GM12878 (cell line): ENCODE results near the gene SP6. TPM values are rescaled to one million over a fixed set of nuclear protein-coding genes. Genes with fewer than 3 reads are reported as not detected.

Source experiments
- ATAC-seq: fragments of 200-7000 bp; cut with Tn5 transposase; 3 replicates; pipeline ENCODE4 v1.9.1; 2020; ENCODE audit warnings: mild to moderate bottlenecking, moderate library complexity
- BruUV-seq: library from RNA; stranded (reverse); fragments of 400-500 nt; replicated peaks from 2 replicates; lab custom pipeline; 2021; lab: Mats Ljungman, UMichigan
- CTCF ChIA-PET: fragments of 300-600 bp; sonication (Branson Sonifier 250); formaldehyde crosslinking; extraction: SDS; loops from one replicate; lab custom pipeline; 2021; ENCODE audit warnings: inconsistent platforms; lab: Yijun Ruan, JAX
- POLR2A ChIA-PET: fragments of 350-600 bp; formaldehyde crosslinking; extraction: SDS; loops from one replicate; lab custom pipeline; 2021; ENCODE audit warnings: inconsistent platforms; lab: Charles Lee
- RAD21 ChIA-PET: fragments of 300-600 bp; sonication (Branson Sonifier 250); formaldehyde crosslinking; loops from one replicate; lab custom pipeline; 2023; ENCODE audit warnings: antibody characterized with exemption; ENCODE audit not compliant: unreplicated experiment; lab: Charles Lee
- SMC1A ChIA-PET: fragments of 300-600 bp; sonication (Branson Sonifier 250); formaldehyde crosslinking; loops from one replicate; lab custom pipeline; 2023; ENCODE audit not compliant: unreplicated experiment, uncharacterized antibody; lab: Charles Lee
- DNase-seq: peaks from one replicate; pipeline ENCODE4 v3.0.0-alpha.2; 2011; ENCODE audit warnings: low read depth, low spot score
- FAIRE-seq: peaks from 3 replicates; lab custom pipeline; 2011; peaks lifted over from hg19 to GRCh38; lab: Jason Lieb, UNC
- H2AFZ ChIP-seq: 2 replicates; pipeline ENCODE4 v1.6.0; 2011; ENCODE audit warnings: low read depth, low read length, control low read depth; ENCODE audit not compliant: control insufficient read depth
- H3K27ac ChIP-seq: 2 replicates; pipeline ENCODE4 v1.5.1; 2011; ENCODE audit warnings: control low read depth; ENCODE audit not compliant: control insufficient read depth, insufficient read depth
- H3K27me3 ChIP-seq, 2 experiments: replicated peaks in 1 of 2; 2 replicates each; pipeline versions ENCODE4 v1.6.0 to v1.6.1; 2011; ENCODE audit warnings: low read length in 1 of 2; ENCODE audit not compliant: control insufficient read depth in 2 of 2, insufficient read depth in 2 of 2
- H3K36me3 ChIP-seq, 2 experiments: 2 replicates each; pipeline ENCODE4 v1.5.1; 2011; ENCODE audit warnings: low read length in 1 of 2; ENCODE audit not compliant: control insufficient read depth in 2 of 2, insufficient read depth in 2 of 2
- H3K4me1 ChIP-seq: 2 replicates; pipeline ENCODE4 v1.6.1; 2011; ENCODE audit warnings: mild to moderate bottlenecking, low read length, moderate library complexity, mixed read lengths; ENCODE audit not compliant: control insufficient read depth, insufficient read depth
- H3K4me2 ChIP-seq: 2 replicates; pipeline ENCODE4 v1.6.0; 2011; ENCODE audit warnings: control low read depth; ENCODE audit not compliant: control insufficient read depth, insufficient read depth
- H3K4me3 ChIP-seq: fragments of 200-600 bp; sonication (generic); 2 replicates; pipeline ENCODE4 v1.5.1; 2016
- H3K79me2 ChIP-seq: 2 replicates; pipeline ENCODE4 v1.6.0; 2011; ENCODE audit warnings: low read length; ENCODE audit not compliant: control insufficient read depth, insufficient read depth
- H3K9ac ChIP-seq: 2 replicates; pipeline ENCODE4 v1.8.0; 2011; ENCODE audit warnings: low read length, control low read depth, mixed read lengths; ENCODE audit not compliant: control insufficient read depth, insufficient read depth
- H3K9me3 ChIP-seq: replicated peaks from 3 replicates; pipeline ENCODE4 v1.5.1; 2011; ENCODE audit warnings: mild to moderate bottlenecking, low read length; ENCODE audit not compliant: control insufficient read depth, insufficient read depth
- H4K20me1 ChIP-seq: 2 replicates; pipeline ENCODE4 v1.6.0; 2011; ENCODE audit not compliant: control insufficient read depth, insufficient read depth
- EP300 ChIP-seq, 2 experiments: fragments of 150-350 bp in 1 of 2; IDR thresholded peaks; 2 replicates each; pipeline ENCODE4 v1.6.1; 2011 to 2012; ENCODE audit warnings: low read depth in 2 of 2, low read length in 2 of 2, borderline replicate concordance in 1 of 2, improper control_type of control experiment in 1 of 2, inconsistent platforms in 1 of 2; ENCODE audit not compliant: control insufficient read depth in 1 of 2
- GABPA ChIP-seq: IDR thresholded peaks from 2 replicates; pipeline ENCODE4 v1.6.1; 2014; ENCODE audit warnings: antibody characterized with exemption, low read depth, mild to moderate bottlenecking, inconsistent platforms
- HDGF ChIP-seq: fragments of 450-650 bp; IDR thresholded peaks from 2 replicates; pipeline ENCODE4 v1.6.1; 2016; ENCODE audit warnings: antibody characterized with exemption
- MTA2 ChIP-seq: fragments of 450-650 bp; IDR thresholded peaks from 2 replicates; pipeline ENCODE4 v1.6.1; 2016; ENCODE audit warnings: low read depth, mild to moderate bottlenecking, moderate library complexity
- MXI1 ChIP-seq: fragments of 150-350 bp; IDR thresholded peaks from 2 replicates; pipeline ENCODE4 v1.6.1; 2011; ENCODE audit warnings: low read depth, mild to moderate bottlenecking, inconsistent platforms, low read length, improper control_type of control experiment
- MYB ChIP-seq: fragments of 150-350 bp; IDR thresholded peaks from 2 replicates; pipeline ENCODE4 v1.6.1; 2014; ENCODE audit warnings: mild to moderate bottlenecking, low read depth, low read length, borderline replicate concordance
- POLR2A ChIP-seq: IDR thresholded peaks from 2 replicates; pipeline ENCODE4 v1.6.1; 2011; ENCODE audit warnings: low read depth, mild to moderate bottlenecking, low read length
- RB1 ChIP-seq: fragments of 450-650 bp; formaldehyde crosslinking; IDR thresholded peaks from 2 replicates; pipeline ENCODE4 v1.6.1; 2017; ENCODE audit warnings: mild to moderate bottlenecking, borderline replicate concordance
- RCOR1 ChIP-seq: conservative IDR thresholded peaks from 2 replicates; pipeline ENCODE4 v1.6.1; 2012; ENCODE audit warnings: low read depth, low read length, improper control_type of control experiment
- SMAD5 ChIP-seq: IDR thresholded peaks from 2 replicates; pipeline ENCODE4 v1.6.1; 2016; ENCODE audit warnings: antibody characterized with exemption, low read depth
- SMC3 ChIP-seq: IDR thresholded peaks from 2 replicates; pipeline ENCODE4 v1.6.1; 2011; ENCODE audit warnings: low read length, improper control_type of control experiment, borderline replicate concordance
- SREBF2 ChIP-seq: IDR thresholded peaks from 2 replicates; pipeline ENCODE4 v1.6.1; 2012; ENCODE audit warnings: mild to moderate bottlenecking, low read length
- WGBS: methylation state at CpG from one replicate; pipeline ENCODE4 v1.1.6; 2016; ENCODE audit warnings: low lambda C conversion rate; ENCODE audit not compliant: insufficient replicate concordance, insufficient coverage; ENCODE audit errors: missing lambda C conversion rate; 5-methylcytosine and 5-hydroxymethylcytosine counted together
- in situ Hi-C: fragments of 300-500 bp; cut with MboI; formaldehyde crosslinking; loops from 9 replicates; pipeline ENCODE4 v1.14.3; 2018; ENCODE audit warnings: mixed read lengths
- intact Hi-C: fragments of 100-400 bp; cut with micrococcal nuclease; formaldehyde crosslinking; loops from one replicate; pipeline ENCODE4 v1.14.2; 2022; ENCODE audit not compliant: unreplicated experiment
- polyA plus RNA-seq, 11 experiments: library from polyadenylated mRNA; depleted of rRNA in 4 of 11; unstranded in 6 of 11; stranded (reverse) in 5 of 11; fragments of >200 nt; fragmentation: Nextera tagmentation in 4 of 11; fragmentation: Illumina TruSeq in 1 of 11; extraction: Ambion mirVana in 4 of 11; extraction: Trizol in 1 of 11; gene quantifications; 1 replicate in 1 of 11; 2 replicates in 10 of 11; pipeline versions ENCODE4 v1.2.1 to v1.2.3, GENCODE V29; 2011 to 2016; ENCODE audit warnings: inconsistent platforms in 2 of 11, missing spikeins in 2 of 11, low read depth in 1 of 11
- total RNA-seq, 4 experiments: library from RNA; depleted of rRNA in 3 of 4; stranded (reverse); fragments of >200 nt in 3 of 4; fragmentation: Illumina TruSeq in 1 of 4; extraction: Trizol in 1 of 4; gene quantifications; 2 replicates each; pipeline versions ENCODE4 v1.2.1 to v1.2.3, GENCODE V29; 2013 to 2021
- TF ChIP-seq, protein P1 (sequence below): fragments of 450-650 bp; IDR thresholded peaks from 2 replicates; pipeline ENCODE4 v1.6.1; 2017; ENCODE audit warnings: borderline replicate concordance
- TF ChIP-seq, protein P2 (sequence below): fragments of 450-650 bp; IDR thresholded peaks from 2 replicates; pipeline ENCODE4 v1.6.1; 2017; ENCODE audit warnings: mild to moderate bottlenecking, moderate library complexity
- TF ChIP-seq, protein P3 (sequence below): IDR thresholded peaks from 2 replicates; pipeline ENCODE4 v1.6.1; 2012; ENCODE audit warnings: low read depth, low read length, improper control_type of control experiment

The SP6 gene
- total and polyA plus RNA-seq, 10 of the 15 experiments (the other 5 are each of a cell fraction or from before 2014, with no cell fraction given), result 0.05 to 0.15 (median 0.06) TPM; not detected in 7

DNA sequence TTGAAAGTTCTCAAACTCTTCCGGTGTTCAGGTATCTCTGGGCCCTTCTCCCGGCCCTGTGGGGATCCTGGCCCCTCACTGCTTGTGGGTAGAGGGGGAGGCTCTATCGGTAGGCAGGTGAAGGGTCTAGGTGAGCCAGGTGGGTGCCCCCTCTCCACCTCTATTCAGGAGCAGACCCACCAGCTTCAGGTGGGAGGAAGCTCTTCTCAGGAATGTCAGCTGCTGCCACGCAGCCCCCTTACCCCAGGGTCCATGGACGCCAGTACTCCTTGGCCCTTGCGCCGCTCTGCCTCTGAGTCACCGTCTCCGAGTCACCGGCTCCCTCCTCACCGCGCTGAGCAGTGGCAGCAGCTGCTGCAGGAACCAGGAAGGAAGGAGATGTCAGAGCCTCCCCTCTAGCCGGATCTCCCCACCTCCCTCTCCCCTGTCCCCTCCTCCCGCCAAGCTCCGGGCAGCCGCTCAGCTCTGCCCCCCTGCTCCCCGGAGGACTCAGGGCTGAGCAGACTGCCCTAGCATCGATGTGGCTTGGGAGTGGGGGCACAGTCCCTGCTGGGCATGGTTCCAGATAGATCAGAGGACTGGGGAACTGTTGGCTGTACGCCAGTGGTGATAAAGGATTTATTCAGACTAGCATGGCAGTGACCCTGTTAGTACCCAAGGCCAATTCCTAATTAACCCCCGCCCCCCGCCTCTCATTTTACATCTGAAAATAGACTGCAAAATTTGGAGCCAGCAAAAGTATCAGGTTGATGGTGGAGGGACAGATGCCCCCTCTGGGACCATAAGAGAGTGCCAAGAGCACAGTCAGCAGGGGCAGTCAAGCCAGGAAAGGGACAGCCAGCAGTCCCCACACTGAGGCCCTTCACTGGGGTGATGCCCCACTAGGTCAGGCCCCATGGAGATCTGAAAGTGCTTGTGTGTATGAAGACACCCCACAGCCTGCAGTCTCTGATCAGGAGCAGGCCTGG, 29.3 kb downstream of the SP6 start, which contains the start of gene OSBPL7:
OSBPL7 (minus strand) TSS at position 371 of the 968 bp plus-strand sequence. CDS start 1,516 bp downstream, outside the sequence.
- WGBS, result 4% methylated on average over 21 of the region's 21 CpGs
- in situ Hi-C loops, result no loop called here
- TF ChIP-seq EP300 (IDR thresholded peaks at IDR 0.05; ENCODE audit: borderline replicate concordance in 1 of 2, control insufficient read depth in 1 of 2, low read depth in 2 of 2, low read length in 2 of 2), result no peak
- TF ChIP-seq SMAD5, result no peak; the same call in 1 of the 2 replicates
- peak; percentile 83 for TF ChIP-seq HDGF
- TF ChIP-seq, protein P1, sequence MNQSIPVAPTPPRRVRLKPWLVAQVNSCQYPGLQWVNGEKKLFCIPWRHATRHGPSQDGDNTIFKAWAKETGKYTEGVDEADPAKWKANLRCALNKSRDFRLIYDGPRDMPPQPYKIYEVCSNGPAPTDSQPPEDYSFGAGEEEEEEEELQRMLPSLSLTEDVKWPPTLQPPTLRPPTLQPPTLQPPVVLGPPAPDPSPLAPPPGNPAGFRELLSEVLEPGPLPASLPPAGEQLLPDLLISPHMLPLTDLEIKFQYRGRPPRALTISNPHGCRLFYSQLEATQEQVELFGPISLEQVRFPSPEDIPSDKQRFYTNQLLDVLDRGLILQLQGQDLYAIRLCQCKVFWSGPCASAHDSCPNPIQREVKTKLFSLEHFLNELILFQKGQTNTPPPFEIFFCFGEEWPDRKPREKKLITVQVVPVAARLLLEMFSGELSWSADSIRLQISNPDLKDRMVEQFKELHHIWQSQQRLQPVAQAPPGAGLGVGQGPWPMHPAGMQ, result no peak
- TF ChIP-seq, protein P2, sequence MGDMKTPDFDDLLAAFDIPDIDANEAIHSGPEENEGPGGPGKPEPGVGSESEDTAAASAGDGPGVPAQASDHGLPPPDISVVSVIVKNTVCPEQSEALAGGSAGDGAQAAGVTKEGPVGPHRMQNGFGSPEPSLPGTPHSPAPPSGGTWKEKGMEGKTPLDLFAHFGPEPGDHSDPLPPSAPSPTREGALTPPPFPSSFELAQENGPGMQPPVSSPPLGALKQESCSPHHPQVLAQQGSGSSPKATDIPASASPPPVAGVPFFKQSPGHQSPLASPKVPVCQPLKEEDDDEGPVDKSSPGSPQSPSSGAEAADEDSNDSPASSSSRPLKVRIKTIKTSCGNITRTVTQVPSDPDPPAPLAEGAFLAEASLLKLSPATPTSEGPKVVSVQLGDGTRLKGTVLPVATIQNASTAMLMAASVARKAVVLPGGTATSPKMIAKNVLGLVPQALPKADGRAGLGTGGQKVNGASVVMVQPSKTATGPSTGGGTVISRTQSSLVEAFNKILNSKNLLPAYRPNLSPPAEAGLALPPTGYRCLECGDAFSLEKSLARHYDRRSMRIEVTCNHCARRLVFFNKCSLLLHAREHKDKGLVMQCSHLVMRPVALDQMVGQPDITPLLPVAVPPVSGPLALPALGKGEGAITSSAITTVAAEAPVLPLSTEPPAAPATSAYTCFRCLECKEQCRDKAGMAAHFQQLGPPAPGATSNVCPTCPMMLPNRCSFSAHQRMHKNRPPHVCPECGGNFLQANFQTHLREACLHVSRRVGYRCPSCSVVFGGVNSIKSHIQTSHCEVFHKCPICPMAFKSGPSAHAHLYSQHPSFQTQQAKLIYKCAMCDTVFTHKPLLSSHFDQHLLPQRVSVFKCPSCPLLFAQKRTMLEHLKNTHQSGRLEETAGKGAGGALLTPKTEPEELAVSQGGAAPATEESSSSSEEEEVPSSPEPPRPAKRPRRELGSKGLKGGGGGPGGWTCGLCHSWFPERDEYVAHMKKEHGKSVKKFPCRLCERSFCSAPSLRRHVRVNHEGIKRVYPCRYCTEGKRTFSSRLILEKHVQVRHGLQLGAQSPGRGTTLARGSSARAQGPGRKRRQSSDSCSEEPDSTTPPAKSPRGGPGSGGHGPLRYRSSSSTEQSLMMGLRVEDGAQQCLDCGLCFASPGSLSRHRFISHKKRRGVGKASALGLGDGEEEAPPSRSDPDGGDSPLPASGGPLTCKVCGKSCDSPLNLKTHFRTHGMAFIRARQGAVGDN, result no peak
- TF ChIP-seq SMC3, result no peak; the same call in 1 of the 2 replicates
- TF ChIP-seq GABPA, result peak; percentile 78
- TF ChIP-seq MXI1, result peak; percentile 78; the same call in 1 of the 2 replicates
- 0 out of 2 replicates have a peak, but pooled peaks have one; percentile 20 for TF ChIP-seq RCOR1
- TF ChIP-seq SREBF2, result no peak
- 0 out of 2 replicates have a peak, but pooled peaks have one; percentile 19 for TF ChIP-seq MTA2
- TF ChIP-seq MYB, result no peak
- 0 out of 2 replicates have a peak, but pooled peaks have one; percentile 30 for TF ChIP-seq RB1
- peak; percentile 91 for TF ChIP-seq POLR2A
- TF ChIP-seq, protein P3, sequence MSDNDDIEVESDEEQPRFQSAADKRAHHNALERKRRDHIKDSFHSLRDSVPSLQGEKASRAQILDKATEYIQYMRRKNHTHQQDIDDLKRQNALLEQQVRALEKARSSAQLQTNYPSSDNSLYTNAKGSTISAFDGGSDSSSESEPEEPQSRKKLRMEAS, result peak; percentile 45; the same call in 1 of the 2 replicates

More for the DNA sequence above, 29.3 kb downstream of the SP6 start, which contains the start of gene OSBPL7:
- Histone ChIP-seq H3K4me1 (peaks cover 10% of the 10 kb centered on the region), H3K9me3 (no peaks in the 10 kb centered on the region), H3K27me3 (no peaks in the 10 kb centered on the region), H3K4me3 (peak within 1 kb of the TSS; percentile 93), H3K27ac (peak within 1 kb of the TSS; percentile 32), H3K4me2 (peak within 1 kb of the TSS; percentile 93), H3K79me2 (peaks cover 7% of the 10 kb centered on the region; the same call in 1 of the 2 replicates), H3K9ac (peak within 1 kb of the TSS; percentile 80), H3K36me3 (peaks cover 9 to 18% of the 10 kb centered on the region in 2 experiments; a peak in 3 of 4 replicates), H4K20me1 (no peaks in the 10 kb centered on the region), H2AFZ (peak within 1 kb of the TSS; percentile 88)
- DNase-seq, result peak; percentile 38
- SMC1A ChIA-PET, result interaction anchor here (1.3 to 1.4 kb wide), 2 partner anchors 9 to 196 kb away, joined by 3 to 7 read pairs; partner anchors contain the start of genes LRRC46 and MRPL10
- POLR2A ChIA-PET, result interaction anchor here (0.6 to 2.1 kb wide), 5 partner anchors 10 to 355 kb away, joined by 3 to 14 read pairs (median 5); partner anchors contain the start of genes CDK5RAP3, LRRC46, MRPL10 and SCRN2
- RAD21 ChIA-PET, result interaction anchor here (0.7 to 1.1 kb wide), 3 partner anchors 21 to 556 kb away, joined by 3 to 6 read pairs (median 3); no protein-coding TSS in a partner anchor
- intact Hi-C loops, result no loop called here
- FAIRE-seq, result peak; percentile 88
- CTCF ChIA-PET, result interaction anchor here (0.6 to 2.5 kb wide), 14 partner anchors 9 to 171 kb away, joined by 3 to 20 read pairs (median 3); partner anchors contain the start of genes CDK5RAP3, LRRC46, MRPL10 and SCRN2
- peak; percentile 98 for ATAC-seq
- no TSS peak for BruUV-seq
